ENCODE measurements around the gene CDH2.

DNA sequence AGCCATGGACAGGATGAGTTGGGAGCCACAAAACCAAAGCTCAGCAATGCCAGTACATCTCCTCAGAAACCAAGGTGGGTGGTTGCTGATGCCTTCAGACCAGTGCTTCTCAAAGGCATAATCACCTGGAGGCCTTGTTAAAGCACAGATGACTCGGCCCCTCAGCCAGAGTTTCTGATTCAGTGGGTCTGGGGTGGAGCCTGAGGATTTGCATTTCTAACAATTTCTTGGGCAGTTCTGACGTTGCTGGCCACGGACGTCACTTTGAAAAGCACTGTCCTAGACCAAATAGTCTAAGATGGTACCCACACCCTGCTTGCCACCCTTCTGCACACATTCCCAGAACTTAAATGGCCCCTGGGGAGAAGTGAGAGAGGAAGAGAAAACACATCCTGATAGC lies 24.1 kb upstream of the CDH2 start:
- TF ChIP-seq EZH2 (IDR thresholded peaks at IDR 0.05; ENCODE audit: low read depth), result no peak
- TF ChIP-seq, protein P1, sequence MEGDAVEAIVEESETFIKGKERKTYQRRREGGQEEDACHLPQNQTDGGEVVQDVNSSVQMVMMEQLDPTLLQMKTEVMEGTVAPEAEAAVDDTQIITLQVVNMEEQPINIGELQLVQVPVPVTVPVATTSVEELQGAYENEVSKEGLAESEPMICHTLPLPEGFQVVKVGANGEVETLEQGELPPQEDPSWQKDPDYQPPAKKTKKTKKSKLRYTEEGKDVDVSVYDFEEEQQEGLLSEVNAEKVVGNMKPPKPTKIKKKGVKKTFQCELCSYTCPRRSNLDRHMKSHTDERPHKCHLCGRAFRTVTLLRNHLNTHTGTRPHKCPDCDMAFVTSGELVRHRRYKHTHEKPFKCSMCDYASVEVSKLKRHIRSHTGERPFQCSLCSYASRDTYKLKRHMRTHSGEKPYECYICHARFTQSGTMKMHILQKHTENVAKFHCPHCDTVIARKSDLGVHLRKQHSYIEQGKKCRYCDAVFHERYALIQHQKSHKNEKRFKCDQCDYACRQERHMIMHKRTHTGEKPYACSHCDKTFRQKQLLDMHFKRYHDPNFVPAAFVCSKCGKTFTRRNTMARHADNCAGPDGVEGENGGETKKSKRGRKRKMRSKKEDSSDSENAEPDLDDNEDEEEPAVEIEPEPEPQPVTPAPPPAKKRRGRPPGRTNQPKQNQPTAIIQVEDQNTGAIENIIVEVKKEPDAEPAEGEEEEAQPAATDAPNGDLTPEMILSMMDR (conservative IDR thresholded peaks at IDR 0.05), result no peak
